IPS DF 4.7 (cell line): ENCODE results near the gene UBR3.
"Not testable (repeated sequence)": the region's sequence is repeated elsewhere in the genome, so short reads cannot be mapped to it uniquely, and the experiment has no call there.

Experiments
- DNase-seq: peaks from one replicate; pipeline ENCODE4 v3.0.0-alpha.2; 2013; ENCODE audit warnings: low spot score; ENCODE audit errors: extremely low read depth

UBR3 gene

DNA sequence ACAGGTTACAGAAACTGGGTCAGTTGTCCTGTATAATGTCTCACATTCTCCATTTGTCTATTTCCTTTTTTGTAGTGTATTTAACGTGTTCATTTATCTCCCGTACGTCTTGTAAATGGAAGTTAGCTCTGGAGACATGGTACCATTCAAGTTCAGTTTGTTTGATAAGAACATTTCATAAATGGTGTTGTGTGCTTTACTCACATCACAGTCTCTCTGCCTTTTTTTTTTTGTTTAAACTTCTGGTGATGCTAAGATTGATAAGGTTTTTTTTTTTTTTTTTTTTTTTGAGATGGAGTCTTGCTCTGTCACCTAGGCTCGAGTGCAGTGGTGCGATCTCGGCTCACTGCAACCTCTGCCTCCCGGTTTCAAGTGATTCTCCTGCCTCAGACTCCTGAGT is 41.7 kb downstream of the UBR3 start:
- no peak for DNase-seq

DNA sequence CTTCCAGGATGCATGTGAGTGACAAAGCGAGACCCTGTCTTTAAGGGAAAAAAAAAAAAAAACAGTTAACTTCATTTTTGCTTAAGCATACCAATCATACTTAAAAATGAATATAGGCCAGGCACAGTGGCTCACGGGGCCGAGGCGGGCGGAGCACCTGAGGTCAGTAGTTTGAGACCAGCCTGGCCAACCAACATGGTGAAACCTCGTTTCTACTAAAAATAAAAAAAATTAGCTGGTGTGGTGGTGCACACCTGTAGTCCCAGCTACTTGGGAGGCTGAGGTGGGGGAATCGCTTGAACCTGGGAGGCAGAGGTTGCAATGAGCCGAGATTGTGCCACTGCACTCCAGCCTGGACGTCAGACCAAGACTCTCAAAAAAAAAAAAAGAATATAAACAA is 44.1 kb downstream of the UBR3 start:
- not testable (repeated sequence) for DNase-seq

DNA sequence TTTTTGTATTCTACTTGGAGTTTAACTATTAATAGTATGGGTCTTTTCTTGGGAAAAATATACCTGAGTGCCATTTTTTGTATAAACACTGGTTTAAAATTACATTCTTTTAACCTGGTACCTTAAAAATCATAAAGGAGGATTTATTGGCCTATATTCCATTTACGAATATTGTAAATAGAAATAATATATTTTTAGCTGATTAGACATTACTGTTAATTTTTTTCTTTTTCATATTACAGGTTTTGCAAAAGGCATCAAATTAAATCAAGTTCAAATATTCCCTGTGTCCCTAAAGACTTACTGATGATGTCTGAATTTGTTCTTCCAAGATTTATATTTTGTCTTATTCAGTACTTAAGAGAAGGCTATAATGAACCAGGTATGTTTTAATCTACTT is 44.7 kb downstream of the UBR3 start:
- no peak for DNase-seq

DNA sequence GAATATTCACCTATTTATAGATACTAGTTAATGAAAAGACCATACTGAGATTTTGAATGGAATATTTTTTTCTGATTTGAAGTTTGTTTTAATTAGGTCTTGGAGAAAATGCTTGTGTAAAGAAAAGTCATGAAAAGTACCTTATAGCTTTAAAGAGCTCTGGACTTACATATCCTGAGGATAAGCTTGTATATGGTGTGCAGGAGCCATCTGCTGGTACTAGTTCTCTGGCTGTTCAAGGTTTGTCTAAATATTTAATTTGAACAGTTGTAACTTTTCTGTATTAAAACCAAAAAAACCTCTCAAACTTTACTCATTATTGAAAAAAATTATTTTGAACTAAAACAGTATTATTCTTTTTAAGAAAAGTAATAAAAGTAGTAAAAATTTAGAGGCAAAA is 50.1 kb downstream of the UBR3 start:
- DNase-seq = no peak

DNA sequence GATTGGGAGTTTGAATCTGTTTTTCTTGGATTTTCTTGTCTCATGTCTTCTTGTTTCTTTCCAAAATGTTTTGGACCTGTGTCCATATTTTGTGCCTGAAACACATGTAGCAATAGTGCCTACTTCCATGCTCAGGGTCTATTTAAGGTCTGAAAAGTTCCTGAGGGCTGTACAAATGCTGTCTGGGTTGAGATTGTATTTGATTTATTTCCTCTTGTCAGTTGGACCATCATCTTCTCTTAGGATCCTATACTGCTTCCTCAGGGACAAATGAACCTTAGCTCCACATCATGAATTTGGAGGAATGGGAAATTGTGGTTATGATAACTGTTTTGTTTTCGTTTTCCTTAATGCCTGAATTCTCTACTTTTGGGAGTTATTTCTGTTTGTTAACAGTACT is 59.9 kb downstream of the UBR3 start:
- no peak for DNase-seq

DNA sequence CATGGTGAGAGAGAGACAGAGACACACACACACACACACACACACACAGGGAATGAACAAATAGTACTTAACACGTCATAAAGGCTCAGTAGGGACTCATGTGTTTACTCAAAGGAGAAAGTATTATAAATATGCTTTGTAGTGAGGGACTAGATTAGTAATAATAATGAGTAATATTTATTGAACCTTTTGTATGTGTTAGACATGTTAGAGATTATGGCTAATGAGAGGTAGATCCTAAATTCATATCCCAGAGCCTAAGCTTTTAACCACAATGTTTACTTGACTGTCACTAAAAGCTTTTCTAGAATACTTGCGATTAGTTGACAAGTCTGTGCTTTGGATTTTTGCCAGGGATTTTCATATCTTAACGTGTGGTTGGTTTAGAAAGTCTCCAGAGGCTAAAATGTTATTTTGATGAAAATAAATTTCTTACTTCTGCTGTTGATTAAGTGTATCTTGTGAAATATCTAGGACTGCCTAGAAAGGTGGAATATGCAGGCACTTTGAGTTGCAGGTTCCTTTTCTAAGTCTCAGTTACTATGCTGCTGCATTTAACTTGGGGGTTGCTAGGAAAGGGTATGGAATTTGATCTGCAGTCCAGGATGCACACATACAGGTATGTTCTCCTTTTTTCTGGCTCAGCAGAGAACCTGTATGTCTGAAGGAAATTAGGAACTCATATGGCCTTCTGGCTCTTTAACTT is 64.5 kb downstream of the UBR3 start:
- no peak for DNase-seq

DNA sequence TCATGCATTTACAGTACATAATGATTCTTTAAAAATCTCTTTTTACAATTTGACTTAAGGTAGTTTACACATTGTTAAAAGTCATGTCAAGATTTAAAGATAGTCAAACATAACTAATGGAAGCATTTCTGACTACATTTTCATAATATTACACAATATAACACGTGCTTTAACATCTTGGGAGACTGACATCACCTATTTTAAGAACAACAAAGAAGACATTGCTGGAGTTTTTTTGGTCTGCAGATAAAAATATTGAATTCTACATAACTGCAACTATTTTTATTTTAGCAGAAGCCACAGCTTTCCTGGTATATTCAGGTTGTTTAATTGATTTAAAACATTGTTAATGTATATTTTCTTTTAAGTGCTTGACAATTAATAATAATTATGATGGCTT is 65.7 kb downstream of the UBR3 start:
- no peak for DNase-seq

DNA sequence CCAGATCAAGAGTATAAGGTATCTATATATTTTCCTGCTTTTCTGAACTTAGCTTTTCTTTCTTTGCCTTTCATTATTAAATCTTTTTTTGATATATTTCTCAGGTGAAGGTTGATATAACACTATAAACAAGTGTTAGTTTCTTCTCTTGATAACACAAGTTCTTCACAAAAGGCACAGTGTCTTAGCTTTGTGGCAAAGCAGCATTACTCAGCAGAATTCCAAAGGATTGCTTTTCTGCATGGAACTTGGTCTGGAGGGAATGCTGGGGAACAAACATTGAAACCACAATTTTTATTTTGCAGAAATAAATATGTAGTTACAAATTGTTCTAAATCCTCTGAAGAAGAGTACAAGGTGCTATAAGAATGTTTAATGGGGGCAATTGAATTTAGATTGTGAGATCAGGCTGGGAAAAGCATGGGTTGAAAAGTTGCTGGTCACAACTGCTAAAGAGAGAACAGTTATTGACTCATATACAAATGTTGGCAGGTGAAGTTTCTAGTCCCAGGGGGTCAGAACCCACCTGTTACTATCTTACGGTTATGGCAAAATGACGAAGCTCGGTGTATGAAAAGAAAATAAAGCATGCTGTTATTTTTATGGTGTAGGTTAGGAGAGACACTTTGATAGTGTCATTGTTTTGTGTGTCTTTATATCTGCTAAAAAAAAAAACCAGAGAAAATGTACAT is 68.2 kb downstream of the UBR3 start:
- no peak for DNase-seq

DNA sequence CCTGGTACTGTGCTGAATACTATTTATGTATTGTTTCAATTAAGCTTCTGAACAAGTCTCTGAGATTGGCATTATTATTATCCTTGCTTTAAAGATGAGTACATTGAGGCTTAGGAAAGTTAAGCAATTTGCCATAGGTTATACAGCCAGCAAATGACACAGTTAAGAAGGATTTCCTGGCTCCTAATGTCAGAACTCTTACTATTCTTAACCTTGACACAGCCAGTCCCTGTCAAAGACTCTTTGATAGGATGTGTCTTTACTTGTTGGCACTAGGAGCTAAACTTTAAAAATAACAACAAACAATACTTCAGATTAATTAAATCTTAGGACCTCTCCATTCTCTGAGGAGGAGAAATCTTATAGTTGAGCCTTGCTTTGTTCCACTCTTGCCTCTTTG is 70.6 kb downstream of the UBR3 start:
- no peak for DNase-seq

DNA sequence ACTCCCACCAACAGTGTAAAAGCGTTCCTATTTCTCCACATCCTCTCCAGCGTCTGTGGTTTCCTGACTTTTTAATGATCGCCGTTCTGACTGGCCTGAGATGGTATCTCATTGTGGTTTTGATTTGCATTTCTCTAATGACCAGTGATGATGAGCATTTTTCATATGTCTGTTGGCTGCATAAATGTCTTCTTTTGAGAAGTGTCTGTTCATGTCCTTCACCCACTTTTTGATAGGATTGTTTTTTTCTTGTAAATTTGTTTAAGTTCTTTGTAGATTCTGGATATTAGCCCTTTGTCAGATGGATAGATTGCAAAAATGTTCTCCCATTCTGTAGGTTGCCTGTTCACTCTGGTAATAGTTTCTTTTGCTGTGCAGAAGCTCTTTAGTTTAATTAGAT is 72.8 kb downstream of the UBR3 start:
- not testable (repeated sequence) for DNase-seq

DNA sequence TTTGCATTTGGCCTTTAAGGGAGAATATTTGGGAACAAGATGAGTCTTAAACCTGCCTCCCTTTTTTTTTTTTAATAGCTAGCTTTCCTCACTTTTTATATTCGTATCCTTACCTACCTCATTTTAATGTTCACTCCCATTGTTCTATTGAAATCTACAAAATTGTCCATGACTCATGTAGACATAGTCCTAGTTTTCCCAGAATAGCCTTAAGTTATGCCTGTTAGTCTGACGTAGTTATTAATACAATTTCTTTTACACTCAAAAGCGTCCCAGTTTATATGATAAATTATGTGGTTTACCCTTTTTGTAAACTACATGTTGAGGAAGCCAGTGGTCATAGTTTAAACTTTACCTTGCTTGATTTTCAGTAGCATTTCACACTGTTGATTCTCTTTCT is 73.4 kb downstream of the UBR3 start:
- no peak for DNase-seq

DNA sequence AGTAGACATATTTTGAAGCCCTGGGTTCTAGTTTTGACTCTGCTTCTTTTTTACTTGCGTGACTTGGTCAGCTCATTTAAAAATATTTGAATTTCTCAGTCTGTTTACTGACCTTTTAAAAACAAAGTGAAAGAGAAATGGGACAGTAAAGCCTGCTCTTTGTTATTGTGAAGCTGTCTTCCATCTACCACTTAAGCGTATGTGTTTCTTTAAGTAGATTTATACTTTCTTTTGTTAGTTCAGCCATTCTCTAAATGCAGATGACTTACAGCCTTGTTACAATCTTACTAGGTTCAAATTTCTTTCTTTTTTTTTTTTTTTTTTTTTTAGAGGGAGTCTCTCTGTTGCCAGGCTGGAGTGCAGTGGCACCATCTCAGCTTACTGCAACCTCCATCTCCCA is 79.5 kb downstream of the UBR3 start:
- no peak for DNase-seq

DNA sequence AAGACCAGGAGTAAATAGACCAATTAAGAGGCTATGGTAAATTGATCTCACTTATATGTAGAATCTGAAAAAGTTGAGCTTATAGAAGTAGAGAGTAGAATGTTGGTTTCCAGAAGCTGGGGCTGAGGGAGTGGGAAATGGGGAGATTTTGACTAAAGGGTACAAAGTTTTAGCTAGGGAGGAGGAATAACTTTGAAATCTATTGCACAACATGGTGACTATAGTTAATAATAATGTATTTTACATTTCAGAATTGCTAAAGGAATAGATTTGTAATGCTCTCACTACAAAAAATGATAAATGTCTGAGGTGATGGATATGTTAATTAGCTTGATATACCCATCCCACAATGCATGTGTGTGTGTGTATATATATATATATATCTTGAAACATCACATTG is 82.1 kb downstream of the UBR3 start:
- no peak for DNase-seq

DNA sequence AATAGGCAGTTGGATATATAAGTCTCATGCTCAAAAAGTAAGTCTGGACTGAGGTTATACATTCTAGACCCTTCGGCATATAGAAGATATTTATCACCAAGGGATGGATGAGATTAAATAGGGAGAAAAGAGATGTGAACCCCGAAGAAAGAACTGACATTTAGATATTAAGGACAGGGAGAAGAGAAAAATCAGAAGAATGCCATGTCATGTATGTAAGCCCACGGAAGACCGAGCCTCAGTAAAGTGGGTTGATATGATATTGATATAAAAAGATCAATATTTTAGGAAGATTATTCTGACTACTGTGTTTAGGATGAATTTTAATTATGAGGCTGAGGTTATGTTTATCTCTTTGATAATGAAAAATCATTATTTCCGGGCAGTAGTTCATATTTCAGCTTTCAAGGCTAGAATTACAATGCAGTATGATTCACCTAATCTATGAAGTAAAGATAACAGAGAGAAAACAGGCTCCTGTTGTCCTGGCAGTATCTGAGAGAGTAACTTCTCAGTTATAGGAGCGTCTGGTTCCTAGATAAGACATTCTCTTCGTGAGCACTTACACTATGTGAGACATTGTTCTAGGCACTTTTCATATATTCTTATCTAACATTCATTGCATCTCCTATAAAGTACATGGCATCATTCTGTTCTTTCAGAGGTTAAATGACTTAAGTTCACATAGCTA is 83.0 kb downstream of the UBR3 start:
- no peak for DNase-seq

DNA sequence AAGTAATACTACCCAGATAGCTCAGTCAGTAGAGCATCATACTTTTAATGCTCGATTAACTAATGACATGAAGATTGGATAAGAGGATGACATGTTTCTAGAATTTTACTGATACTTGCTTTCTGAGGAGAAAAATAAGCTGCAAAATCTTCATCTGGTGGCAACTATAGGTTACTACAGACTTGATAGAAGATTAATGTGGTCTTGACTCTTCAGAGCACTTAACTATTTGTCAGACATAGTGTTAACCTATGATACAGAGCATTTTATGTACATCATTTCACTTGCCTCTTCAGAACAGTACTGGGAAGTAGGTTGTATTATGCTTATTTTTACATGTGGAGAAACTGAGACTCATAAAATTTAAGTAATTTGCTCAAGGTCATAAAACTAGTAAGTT is 83.9 kb downstream of the UBR3 start:
- DNase-seq = no peak

DNA sequence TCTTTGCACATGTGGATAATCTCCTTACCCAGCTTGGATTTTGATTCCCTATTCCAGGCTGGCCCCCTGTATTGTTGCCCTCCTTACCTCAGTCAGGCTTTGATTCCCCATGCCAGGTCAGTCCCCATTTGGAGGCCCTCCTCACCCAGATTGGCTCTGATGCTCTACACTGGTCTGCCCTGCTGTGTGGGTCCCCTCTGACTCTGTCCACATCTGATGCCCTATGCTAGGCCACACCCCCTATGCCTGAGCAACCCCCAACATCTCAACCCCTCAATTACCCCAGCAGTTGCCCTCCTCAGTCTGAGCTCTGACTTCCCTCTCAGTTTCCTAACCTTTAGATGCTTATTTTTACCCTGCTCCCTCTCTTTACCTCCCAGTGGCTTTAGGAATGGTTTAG is 89.4 kb downstream of the UBR3 start:
- DNase-seq = no peak

DNA sequence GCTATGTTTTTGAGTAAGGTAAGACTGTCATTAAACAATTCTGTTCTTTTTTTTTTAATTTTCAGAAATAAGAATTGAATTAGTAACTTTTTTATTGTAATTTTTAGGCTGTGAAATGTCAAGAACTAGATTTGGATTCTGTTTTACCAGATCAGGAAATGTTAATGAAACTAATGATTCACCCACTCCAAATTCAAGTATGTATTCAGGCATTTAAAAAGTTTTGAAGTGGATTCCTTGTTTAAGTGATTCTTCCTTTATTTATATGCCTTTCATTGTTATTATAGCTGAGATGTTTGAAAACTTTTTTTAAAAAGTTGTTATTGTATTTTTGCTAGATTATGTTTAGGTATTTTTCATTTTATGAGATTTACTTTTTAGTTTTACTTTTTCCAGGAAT is 96.7 kb downstream of the UBR3 start:
- DNase-seq = no peak

DNA sequence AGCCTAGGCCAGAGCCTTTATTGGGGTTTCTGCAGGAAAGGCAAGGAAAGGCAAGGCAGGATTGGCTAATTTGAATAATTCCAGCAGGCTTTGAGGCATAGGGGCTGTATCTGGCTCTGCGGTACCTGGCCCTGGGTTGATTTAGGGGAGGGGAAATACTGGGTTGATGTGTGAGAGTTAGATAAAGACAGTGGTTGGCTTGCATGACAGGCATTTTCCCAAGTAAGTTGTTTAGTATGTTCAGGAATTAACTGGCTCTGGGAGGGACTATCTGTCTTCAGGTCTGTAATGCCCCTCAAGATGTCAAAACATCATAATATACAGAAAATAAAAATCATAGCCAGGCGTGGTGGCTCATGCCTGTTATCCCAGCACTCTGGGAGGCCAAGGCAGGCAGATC is 98.7 kb downstream of the UBR3 start:
- DNase-seq = no peak

DNA sequence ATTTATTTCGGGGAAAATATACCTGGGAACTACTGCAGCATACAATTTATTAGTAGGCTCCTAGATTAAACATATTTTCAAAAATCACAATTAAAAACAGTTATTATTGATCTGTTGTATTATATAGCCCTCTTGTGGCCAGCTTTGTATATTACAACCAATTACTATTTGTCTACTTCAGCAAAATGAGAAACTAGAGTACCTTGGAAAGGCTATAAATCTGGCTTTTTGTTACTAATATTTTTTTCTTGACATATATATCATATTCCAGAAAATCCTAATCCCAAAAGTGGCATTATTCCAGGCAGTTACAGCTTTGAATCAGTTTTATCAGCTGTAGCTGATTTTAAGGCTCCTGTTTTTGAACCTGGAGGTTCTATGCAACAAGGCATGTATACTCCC is 101.2 kb downstream of the UBR3 start:
- DNase-seq = no peak

DNA sequence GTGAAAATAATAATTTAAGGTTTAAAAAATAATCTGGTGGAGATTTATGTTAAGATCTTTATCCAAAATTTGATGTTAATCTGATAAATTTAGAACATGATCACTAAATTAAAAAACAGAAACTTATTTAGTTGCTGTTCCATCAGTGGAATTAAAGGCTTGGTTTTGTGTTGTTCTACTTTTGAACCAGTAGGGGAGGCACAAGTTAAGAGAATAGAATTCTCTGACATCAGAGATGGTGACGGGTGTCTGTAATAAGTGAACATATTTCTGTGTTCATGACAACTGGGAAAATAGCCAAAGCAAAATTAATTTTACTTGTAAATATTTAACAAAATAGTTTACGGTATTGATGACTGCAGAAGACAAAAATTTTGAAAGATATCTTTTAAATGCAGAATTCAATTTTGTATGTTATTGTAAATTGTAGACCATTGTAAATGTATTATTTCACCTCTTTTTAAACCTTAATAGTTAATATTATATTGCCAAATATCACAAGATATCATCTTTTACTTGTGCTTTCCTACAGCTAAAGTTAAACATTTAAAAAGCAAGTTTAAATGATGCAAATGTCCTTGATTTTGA is 106.0 kb downstream of the UBR3 start:
- peak; percentile 3 for DNase-seq

DNA sequence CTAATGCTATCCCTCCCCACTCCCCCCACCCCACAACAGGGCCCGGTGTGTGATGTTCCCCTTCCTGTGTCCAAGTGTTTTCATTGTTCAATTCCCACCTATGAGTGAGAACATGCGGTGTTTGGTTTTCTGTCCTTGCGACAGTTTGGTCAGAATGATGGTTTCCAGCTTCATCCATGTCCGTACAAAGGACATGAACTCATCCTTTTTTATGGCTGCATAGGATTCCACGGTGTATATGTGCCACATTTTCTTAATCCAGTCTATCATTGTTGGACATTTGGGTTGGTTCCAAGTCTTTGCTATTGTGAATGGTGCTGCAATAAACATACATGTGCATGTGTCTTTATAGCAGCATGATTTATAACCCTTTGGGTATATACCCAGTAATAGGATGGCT is 109.4 kb downstream of the UBR3 start:
- not testable (repeated sequence) for DNase-seq

DNA sequence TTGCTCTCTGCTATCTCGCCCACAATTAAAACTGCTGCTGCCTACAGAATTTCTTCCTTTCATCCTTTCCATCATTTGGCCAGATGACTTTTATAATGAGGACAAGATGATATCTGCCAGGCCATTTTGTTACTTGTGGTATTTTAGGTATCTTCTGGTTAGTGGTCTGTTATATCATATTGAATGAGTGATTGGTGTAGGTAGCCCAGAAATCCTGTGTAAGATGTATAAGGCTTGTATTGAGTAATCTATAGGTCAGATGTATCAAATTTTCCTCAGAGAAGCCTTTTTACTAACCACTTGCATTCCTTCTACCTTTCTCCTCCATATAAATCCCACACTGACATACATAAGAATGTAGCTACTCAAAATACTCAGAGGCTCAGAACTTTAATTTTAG is 118.3 kb downstream of the UBR3 start:
- DNase-seq = no peak
